Glomerular visceral epithelial cell (primary cell): ENCODE results near the gene SLC26A1.

Experiments
- DNase-seq: peaks from one replicate; pipeline ENCODE4 v3.0.0-alpha.2; 2016; ENCODE audit errors: extremely low spot score

The SLC26A1 gene

DNA sequence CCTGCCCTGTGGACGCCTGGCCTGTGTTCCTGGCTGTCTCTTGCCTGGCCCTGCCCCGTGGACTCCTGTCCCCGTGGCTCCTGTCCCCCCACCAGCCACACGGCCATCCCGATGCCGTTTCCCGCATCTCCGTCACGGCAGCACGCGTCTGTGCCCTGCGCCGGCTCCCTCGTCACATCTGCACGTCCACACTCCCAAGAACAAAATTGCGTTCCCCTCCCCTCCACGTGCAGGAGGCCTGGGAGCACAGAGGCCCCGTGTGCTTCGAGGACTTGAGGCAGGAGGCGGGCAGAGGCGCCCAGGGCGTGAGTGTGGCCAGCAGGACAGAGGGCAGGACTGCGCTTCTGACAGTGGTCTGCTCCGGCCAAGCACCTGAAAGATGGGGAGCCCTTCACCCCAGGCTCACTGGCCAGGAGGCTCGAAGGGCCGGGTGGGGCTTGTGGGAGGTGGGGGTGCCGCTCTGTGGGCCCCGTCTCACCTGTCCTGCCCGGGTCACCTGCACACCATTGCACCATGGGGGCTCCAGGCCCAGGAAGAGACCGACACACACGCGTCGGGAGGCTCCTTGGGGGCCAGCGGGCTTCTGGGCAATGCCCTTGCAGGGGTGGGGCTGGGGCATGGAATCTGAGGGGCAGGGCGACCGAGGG lies 35.5 kb upstream of the SLC26A1 start:
- no peak for DNase-seq

DNA sequence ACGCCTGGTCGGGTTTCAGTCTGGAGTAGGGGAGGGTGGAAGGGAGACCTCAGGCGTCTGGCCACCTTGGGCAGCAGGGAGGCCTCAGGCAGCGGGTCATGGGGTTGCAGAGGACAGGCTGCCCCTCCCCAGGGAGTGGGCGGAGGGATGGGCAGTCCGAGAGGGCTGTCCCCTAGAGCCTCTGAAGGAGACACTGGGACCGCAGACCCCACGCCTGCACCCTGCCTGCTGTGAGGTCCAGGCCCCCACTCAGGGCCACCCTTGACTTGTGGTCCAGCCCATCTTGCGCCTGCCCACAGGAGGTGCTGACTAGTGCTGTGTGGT lies 34.7 kb upstream of the SLC26A1 start:
- no peak for DNase-seq

DNA sequence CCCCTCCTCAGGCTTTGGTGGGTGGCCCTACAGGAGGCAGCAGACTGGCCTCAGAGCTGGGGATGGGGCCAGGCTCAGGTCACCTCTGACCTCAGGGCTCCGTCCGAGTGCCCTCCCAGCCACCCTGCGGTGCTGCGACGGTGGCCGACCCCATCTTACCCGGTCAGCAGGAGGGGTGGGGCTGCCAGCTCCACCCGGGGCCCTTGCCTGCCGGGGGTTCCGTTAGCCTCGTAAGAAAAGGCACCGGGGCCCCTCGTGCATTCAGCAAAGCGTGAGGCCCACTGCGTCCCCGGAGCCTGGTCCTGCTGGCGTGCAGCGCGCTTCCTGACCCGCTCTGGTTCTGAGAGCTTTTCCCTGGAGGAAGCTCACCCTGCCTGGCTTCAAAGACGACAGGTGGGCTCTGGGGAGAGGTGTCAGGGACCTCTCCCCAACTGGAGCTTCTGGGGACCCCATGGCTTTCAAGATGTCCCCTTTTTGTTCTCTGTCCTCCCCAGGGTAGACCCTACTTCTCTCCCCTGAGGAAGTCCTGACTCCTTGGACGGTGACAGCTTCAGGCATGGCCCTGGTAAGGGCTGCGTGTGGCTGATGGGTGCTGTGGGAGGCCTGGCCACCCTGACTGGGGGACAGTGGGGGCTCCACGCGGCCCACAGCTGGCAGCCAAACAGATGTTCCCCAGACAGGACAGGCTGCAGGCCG lies 34.2 kb upstream of the SLC26A1 start:
- no peak for DNase-seq

DNA sequence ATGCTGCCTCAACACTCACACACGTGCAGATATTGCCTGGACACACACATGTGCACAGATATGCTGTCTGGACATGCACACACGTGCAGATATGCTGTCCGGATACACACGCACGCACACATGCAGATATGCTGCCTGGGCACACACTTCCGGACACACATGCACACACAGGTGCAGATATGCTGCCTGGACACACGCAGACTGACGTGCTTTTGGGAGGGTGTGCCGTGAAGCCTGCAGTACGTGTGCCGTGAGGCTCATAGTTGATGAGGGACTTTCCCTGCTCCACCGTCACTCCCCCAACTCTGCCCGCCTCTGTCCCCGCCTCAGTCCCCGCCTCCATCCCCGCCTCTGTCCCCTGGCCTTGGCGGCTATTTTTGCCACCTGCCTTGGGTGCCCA lies 32.9 kb upstream of the SLC26A1 start:
- DNase-seq = peak; percentile 30

DNA sequence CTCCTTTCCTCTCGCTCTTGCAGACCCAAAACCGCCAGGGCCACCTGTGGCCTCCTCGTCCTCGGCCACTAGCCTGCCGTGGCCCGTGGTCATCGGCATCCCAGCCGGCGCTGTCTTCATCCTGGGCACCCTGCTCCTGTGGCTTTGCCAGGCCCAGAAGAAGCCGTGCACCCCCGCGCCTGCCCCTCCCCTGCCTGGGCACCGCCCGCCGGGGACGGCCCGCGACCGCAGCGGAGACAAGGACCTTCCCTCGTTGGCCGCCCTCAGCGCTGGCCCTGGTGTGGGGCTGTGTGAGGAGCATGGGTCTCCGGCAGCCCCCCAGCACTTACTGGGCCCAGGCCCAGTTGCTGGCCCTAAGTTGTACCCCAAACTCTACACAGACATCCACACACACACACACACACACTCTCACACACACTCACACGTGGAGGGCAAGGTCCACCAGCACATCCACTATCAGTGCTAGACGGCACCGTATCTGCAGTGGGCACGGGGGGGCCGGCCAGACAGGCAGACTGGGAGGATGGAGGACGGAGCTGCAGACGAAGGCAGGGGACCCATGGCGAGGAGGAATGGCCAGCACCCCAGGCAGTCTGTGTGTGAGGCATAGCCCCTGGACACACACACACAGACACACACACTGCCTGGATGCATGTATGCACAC lies 31.8 kb upstream of the SLC26A1 start:
- no peak for DNase-seq

DNA sequence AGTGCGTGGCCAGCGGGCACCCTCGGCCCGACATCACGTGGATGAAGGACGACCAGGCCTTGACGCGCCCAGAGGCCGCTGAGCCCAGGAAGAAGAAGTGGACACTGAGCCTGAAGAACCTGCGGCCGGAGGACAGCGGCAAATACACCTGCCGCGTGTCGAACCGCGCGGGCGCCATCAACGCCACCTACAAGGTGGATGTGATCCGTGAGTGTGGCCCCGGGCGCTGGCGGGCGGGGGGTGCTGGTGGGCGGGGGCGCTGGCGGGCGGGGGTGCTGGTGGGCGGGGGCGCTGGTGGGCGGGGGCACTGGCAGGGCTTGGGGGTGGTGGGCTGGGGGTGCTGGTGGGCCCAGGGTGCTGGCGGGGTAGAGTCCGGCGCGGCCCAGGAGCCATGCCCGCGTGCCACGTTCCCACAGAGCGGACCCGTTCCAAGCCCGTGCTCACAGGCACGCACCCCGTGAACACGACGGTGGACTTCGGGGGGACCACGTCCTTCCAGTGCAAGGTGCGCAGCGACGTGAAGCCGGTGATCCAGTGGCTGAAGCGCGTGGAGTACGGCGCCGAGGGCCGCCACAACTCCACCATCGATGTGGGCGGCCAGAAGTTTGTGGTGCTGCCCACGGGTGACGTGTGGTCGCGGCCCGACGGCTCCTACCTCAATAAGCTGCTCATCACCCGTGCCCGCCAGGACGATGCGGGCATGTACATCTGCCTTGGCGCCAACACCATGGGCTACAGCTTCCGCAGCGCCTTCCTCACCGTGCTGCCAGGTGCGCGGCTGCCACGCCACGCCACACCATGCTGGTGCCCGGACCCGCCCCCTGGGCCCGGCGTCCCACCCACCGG lies 30.9 kb upstream of the SLC26A1 start:
- DNase-seq = no peak

DNA sequence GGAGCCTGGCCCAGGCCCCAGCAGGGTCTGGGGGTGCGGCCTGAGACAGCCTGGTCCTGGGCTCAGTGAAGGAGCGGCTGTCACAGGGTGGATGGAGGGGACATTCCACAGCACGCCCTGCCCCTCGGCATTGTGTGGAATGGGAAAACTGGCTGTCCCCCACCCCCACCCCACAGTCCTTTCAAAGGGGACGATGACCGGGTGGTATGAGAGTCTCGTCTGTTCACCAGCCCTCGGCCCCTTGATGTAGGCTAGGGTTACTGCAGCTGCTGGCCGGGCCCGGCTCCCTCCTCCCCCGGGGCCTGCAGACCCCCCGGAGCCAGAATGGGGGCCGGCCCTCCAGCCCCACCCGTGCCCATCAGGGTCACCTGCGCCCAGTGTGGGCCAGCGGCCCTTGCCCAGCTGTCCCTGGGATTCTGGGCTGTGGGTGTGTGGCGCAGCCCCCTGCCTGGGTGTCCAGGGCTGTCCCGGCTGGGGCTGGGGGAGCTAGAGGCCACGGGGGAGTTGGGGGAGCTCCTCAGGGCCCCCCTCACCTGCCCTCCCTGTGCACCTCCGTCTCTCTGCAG lies 30.0 kb upstream of the SLC26A1 start:
- no peak for DNase-seq

DNA sequence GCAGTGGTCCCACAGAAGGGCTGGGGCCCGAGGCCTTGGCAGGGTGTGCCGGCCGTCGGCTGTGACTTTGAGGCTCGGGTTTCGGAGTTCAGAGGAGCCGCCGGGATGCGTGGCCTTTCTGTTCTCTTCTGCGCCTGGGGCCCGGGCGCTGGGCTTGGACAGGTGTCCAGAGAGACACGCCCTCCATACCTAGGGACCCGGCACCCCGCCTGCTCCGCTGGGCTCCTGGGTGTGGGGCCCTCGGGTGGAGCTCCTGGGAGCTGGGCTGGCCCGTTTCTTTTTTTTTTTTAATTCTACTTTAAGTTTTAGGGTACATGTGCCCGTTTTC lies 29.5 kb upstream of the SLC26A1 start:
- no peak for DNase-seq

DNA sequence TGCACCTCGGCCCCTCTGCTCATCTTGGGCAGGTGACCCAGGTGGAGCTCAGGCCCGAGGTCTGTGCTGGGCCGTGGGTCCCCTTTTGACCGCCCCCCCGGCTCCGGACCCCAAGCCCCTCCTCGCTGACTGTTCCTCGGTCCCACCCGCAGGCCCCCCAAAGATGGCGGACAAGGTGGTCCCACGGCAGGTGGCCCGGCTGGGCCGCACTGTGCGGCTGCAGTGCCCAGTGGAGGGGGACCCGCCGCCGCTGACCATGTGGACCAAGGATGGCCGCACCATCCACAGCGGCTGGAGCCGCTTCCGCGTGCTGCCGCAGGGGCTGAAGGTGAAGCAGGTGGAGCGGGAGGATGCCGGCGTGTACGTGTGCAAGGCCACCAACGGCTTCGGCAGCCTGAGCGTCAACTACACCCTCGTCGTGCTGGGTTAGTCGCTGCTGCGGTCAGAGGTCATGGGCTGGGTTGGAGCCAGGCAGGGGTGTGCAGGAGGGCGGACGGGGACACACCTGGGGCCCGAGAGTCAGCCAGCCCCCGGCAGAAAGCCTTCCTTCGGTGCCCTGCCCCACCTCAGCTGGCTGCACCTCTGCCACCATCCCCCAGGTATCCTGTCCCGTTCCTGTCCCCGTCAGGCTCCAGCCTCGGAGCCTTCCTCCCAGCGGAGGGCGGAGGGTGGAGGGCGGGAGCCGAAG lies 29.0 kb upstream of the SLC26A1 start:
- DNase-seq = no peak

DNA sequence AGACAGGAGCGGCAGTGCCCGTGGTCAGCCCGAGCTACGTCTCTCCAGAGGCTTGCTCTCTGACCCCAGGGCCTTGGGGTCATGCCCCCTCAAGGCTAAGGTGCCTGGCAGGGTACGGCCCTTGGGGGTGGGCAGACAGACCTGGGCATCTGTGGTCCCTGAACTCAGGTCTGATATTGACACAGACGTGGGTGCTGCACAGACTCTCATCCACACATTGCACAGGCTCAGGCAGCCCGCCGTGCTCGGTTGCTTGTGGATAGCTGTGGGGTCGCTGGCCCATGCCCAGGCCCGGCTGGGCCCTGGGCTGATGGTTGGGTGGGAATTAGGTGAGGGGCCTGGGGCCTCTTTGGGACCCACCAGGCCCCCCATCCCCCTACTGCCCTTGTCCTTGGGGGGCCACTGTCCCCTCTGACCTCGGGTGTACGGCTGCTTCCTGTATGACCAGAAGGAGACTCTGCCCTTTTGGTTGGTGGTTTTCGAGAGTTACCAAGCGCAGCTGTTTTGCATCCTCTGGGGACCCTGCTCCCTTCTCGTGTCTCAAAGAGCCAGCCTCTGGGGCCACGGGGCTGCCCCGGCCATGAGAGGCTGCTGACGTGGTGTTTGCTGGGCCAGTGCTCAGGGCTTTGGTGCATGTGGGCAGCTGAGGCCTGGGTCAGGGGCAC lies 28.3 kb upstream of the SLC26A1 start:
- no peak for DNase-seq

DNA sequence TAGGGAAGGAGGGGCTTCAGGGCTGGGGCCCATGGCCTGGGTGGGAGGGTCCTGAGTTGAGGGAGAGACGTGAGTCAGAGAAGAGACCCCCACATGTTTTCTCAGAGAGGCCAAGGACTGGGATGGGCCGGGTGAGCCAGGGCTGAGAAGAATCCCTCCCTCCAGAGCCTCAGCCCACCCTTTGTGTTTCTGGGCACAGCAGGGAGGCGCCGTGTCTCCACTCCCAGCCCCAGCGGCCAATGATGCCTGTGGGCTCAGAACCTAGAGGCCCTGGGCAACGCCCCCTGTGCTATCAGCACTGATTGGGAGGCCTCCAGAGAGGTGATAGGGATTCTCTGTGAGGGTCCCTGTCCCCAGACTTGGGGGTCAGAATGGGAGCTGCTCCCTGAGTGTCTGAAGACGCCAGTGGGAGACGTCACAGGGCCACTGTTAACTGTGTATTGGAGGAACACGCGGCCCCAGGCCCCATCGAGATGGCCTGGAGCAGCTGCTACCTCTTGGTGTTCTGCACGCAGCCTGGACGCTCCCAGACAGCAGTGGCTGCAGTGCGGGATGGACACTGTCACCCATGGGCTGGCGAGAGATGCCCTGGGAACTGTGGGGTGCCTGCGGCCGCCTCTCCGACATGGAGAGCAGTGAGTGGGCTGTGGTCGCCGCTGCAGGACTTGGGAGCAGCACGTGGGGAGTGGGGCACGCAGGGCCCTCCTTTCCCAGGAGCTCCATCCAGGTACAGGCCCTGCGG lies 26.7 kb upstream of the SLC26A1 start:
- no peak for DNase-seq

DNA sequence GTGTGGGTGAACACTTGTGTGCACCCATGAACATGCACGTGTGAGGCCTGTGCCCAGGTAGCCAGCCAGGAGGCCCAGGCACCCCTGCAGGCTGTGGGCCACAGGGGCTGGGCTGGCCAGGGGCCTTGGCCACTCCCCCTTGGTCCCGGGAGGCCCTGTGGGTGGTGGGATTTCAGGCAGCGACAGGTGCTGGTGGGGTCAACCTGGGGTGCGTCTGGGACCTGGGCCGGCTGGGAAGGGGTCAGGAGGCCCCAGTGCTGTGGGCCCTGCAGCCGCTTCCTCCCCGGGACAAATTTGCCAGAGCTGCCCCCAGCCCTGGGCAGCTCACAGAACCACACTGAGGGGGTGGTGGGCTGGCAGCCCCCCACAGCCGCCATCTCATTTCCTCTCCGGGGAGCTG lies 26.1 kb upstream of the SLC26A1 start:
- no peak for DNase-seq

DNA sequence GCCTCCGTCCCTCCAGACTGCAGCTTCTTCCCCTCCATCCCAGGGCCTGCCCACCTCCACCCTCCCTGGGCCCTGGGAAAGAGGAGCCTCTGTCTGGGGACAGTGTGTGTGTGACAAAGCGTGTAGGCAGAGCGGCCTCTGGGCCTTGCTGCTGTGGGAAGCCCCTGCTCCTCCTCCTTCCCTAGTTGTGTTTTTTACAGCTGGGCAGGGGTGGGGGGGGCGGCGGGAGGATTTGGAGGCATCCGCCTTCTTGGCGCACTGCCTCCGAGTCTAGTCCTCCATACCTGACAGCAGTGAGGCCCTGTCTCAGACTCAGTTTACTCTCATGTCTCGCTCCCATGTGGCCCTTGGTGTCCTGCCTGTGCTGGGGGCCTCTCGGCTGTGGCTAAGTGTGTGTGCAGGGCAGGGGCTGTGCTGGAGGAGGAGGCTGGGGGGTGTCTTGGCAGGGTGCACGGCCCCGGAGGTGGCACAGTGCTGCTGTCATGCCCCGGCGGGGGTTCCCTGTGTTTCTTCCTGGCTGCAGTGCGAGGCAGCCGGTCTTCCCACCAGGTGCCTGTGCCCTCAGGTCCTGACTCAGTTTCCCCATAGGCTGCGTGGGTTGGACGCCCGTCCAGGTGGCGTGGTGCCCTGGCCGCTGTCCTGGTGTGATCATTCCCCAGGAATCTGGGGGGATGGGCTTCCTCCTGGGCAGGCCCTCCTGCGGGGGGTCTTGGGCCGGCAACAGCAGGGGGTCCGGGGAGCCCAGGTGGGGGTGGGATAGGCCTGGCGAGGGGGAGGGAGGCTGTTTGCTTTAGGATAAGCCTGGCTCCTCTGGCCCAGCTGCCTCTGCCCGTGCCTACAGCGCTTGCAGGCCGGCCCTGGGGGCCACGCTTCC lies 25.2 kb upstream of the SLC26A1 start:
- no peak for DNase-seq

DNA sequence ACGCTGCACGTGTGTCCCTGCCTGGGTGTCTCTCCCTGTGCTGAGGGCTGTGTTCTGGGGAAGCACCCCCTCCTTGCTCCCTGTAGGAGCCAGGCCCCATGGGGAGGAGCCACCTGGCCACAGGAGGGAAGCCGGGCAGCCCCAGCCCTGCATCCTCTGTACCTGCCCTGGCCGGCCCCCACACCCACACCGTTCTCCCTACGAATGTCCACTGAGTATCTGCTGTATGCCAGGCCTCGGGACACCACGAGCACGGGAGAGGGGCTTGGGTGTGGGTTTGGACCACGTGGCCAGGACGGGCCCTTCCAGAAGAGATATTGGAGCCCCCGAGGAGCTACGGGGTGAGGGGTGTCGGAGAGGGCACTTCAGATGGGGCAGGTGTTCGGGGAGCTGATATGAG lies 24.5 kb upstream of the SLC26A1 start:
- no peak for DNase-seq

DNA sequence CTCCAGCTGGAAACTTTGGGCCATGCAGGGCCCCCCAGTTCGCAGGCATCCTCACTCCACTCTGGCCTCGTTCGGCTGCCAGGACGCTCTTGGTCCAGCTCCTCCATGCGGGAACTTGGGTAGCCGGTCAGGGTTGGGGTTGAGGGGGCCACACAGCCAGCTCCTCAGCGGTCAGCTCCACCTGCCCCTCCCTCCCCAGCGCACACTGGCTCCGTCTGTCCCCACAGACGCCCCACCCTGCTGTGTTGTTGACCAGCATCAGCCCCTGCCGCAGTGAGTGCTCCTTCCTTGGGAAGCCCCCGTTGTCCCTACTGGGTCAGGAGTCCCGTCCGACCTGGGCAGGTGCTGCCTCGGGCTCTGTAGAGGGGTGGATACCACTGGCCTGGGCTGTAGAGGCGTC lies 24.0 kb upstream of the SLC26A1 start:
- DNase-seq = no peak

DNA sequence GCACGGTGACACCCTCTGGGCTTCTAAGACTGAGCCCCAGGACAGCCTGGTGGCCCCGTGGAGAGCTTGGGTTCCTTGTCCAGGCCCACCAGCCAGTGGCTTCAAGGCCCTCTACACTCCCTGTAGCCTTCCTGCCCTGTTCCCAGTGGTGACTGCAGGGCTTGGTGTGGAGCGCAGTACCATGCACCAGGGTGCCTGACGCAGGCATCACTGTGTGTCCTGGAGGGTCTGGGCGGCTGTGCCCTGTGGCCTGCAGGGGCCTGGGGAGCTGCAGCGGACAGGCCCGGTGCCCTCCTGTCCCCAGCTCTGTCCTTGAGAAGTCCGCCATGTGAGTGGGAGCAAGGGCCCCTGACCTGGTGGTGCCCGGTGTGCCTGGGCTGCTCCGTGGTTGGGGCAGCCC lies 22.5 kb upstream of the SLC26A1 start:
- DNase-seq = no peak

DNA sequence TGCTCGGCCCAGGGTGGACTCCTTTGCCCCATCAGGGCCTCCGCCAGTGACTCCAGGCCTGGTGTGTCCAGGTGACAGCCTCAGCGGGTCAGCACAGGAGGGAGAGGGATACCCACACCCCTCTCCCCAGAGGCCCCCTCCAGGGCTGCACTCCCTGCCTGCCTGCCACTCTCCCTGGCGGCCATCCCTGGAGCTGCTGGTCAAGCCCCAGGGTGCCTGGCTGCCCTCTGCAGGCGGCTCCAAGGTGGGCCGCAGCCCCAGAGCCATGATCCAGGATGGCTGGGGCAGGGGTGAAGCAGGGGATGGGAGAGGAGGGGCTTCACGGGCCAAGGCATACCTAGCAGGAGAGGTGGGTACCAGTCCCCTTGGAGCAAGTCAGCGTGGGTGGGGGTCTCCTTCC lies 22.0 kb upstream of the SLC26A1 start:
- no peak for DNase-seq

DNA sequence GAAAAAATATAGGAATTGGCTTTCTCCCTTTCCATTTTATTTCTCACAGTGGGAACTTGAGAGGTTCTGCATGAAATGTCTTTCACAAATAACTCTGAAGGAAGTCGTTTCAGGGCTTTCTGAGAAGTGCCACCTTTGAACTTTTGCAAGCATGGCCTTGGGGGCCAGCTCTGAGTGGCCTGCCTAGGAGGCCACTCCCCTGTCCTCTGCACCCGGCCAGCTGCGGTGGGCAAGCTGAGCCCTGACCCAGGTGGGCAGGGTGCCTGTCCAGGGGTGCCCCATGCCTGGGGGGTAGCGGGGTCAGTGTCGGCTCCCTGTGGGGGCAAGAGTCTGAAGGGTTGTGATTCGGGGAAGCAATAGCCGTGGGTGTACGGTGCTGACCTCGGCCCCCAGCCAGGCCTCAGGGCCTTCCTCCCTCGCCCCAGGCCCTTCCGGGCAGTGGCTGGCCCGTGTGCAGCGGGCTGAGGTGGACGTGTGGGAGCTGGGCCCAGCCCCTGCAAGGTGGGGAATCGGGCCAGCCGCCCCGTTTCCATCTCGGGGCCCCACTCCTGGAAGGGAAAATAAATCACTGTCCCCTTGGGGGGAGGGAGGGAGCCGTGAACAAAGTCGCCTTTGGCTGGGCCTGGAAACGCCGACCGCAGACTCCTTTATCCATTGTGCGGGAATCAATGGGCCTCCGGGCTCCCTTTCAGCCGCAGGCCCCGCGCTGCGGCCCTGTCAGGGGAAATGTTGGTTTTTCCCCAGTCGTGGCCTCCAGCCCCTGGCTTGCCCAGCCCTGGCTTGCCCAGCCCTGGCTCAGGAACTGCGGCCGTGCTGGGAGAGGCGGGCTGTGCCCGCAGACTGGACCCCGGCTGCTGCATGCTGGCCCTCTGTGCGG lies 21.3 kb upstream of the SLC26A1 start:
- no peak for DNase-seq
